GM12878 (cell line): ENCODE measurements around the gene SIM1. TPM values are rescaled to one million over a fixed set of nuclear protein-coding genes. Genes with fewer than 3 reads are reported as not detected.

Experiments used
- ATAC-seq: fragments of 200-7000 bp; cut with Tn5 transposase; 3 replicates; pipeline ENCODE4 v1.9.1; 2020; ENCODE audit warnings: mild to moderate bottlenecking, moderate library complexity
- BruUV-seq: library from RNA; stranded (reverse); fragments of 400-500 nt; replicated peaks from 2 replicates; lab custom pipeline; 2021; lab: Mats Ljungman, UMichigan
- CTCF ChIA-PET: fragments of 300-600 bp; sonication (Branson Sonifier 250); formaldehyde crosslinking; extraction: SDS; loops from one replicate; lab custom pipeline; 2021; ENCODE audit warnings: inconsistent platforms; lab: Yijun Ruan, JAX
- POLR2A ChIA-PET: fragments of 350-600 bp; formaldehyde crosslinking; extraction: SDS; loops from one replicate; lab custom pipeline; 2021; ENCODE audit warnings: inconsistent platforms; lab: Charles Lee
- RAD21 ChIA-PET: fragments of 300-600 bp; sonication (Branson Sonifier 250); formaldehyde crosslinking; loops from one replicate; lab custom pipeline; 2023; ENCODE audit warnings: antibody characterized with exemption; ENCODE audit not compliant: unreplicated experiment; lab: Charles Lee
- SMC1A ChIA-PET: fragments of 300-600 bp; sonication (Branson Sonifier 250); formaldehyde crosslinking; loops from one replicate; lab custom pipeline; 2023; ENCODE audit not compliant: unreplicated experiment, uncharacterized antibody; lab: Charles Lee
- DNase-seq: peaks from one replicate; pipeline ENCODE4 v3.0.0-alpha.2; 2011; ENCODE audit warnings: low read depth, low spot score
- FAIRE-seq: peaks from 3 replicates; lab custom pipeline; 2011; peaks lifted over from hg19 to GRCh38; lab: Jason Lieb, UNC
- H2AFZ ChIP-seq: 2 replicates; pipeline ENCODE4 v1.6.0; 2011; ENCODE audit warnings: low read depth, low read length, control low read depth; ENCODE audit not compliant: control insufficient read depth
- H3K27ac ChIP-seq: 2 replicates; pipeline ENCODE4 v1.5.1; 2011; ENCODE audit warnings: control low read depth; ENCODE audit not compliant: control insufficient read depth, insufficient read depth
- H3K27me3 ChIP-seq, 2 experiments: replicated peaks in 1 of 2; 2 replicates each; pipeline versions ENCODE4 v1.6.0 to v1.6.1; 2011; ENCODE audit warnings: low read length in 1 of 2; ENCODE audit not compliant: control insufficient read depth in 2 of 2, insufficient read depth in 2 of 2
- H3K36me3 ChIP-seq, 2 experiments: 2 replicates each; pipeline ENCODE4 v1.5.1; 2011; ENCODE audit warnings: low read length in 1 of 2; ENCODE audit not compliant: control insufficient read depth in 2 of 2, insufficient read depth in 2 of 2
- H3K4me1 ChIP-seq: 2 replicates; pipeline ENCODE4 v1.6.1; 2011; ENCODE audit warnings: mild to moderate bottlenecking, low read length, moderate library complexity, mixed read lengths; ENCODE audit not compliant: control insufficient read depth, insufficient read depth
- H3K4me2 ChIP-seq: 2 replicates; pipeline ENCODE4 v1.6.0; 2011; ENCODE audit warnings: control low read depth; ENCODE audit not compliant: control insufficient read depth, insufficient read depth
- H3K4me3 ChIP-seq: fragments of 200-600 bp; sonication (generic); 2 replicates; pipeline ENCODE4 v1.5.1; 2016
- H3K79me2 ChIP-seq: 2 replicates; pipeline ENCODE4 v1.6.0; 2011; ENCODE audit warnings: low read length; ENCODE audit not compliant: control insufficient read depth, insufficient read depth
- H3K9ac ChIP-seq: 2 replicates; pipeline ENCODE4 v1.8.0; 2011; ENCODE audit warnings: low read length, control low read depth, mixed read lengths; ENCODE audit not compliant: control insufficient read depth, insufficient read depth
- H3K9me3 ChIP-seq: replicated peaks from 3 replicates; pipeline ENCODE4 v1.5.1; 2011; ENCODE audit warnings: mild to moderate bottlenecking, low read length; ENCODE audit not compliant: control insufficient read depth, insufficient read depth
- H4K20me1 ChIP-seq: 2 replicates; pipeline ENCODE4 v1.6.0; 2011; ENCODE audit not compliant: control insufficient read depth, insufficient read depth
- CREB1 ChIP-seq: IDR thresholded peaks from 2 replicates; pipeline ENCODE4 v1.6.1; 2012; ENCODE audit warnings: low read depth, mild to moderate bottlenecking, inconsistent platforms
- DPF2 ChIP-seq: fragments of 450-650 bp; IDR thresholded peaks from 2 replicates; pipeline ENCODE4 v1.6.1; 2017; ENCODE audit warnings: mild to moderate bottlenecking
- E2F4 ChIP-seq: IDR thresholded peaks from 2 replicates; pipeline ENCODE4 v1.6.1; 2012; ENCODE audit warnings: low read depth, low read length, improper control_type of control experiment
- GABPA ChIP-seq: IDR thresholded peaks from 2 replicates; pipeline ENCODE4 v1.6.1; 2014; ENCODE audit warnings: antibody characterized with exemption, low read depth, mild to moderate bottlenecking, inconsistent platforms
- HDGF ChIP-seq: fragments of 450-650 bp; IDR thresholded peaks from 2 replicates; pipeline ENCODE4 v1.6.1; 2016; ENCODE audit warnings: antibody characterized with exemption
- KAT2A ChIP-seq: conservative IDR thresholded peaks from 2 replicates; pipeline ENCODE4 v1.6.1; 2011; ENCODE audit warnings: low read depth, low read length; ENCODE audit not compliant: control insufficient read depth
- MEF2A ChIP-seq: IDR thresholded peaks from 2 replicates; pipeline ENCODE4 v1.6.1; 2011; ENCODE audit warnings: low read depth, mild to moderate bottlenecking, low read length, moderate library complexity; ENCODE audit not compliant: insufficient read depth
- NR2C2 ChIP-seq: IDR thresholded peaks from 2 replicates; pipeline ENCODE4 v1.6.1; 2011; ENCODE audit warnings: borderline replicate concordance, low read depth; ENCODE audit not compliant: control insufficient read depth, insufficient read length
- RUNX3 ChIP-seq: IDR thresholded peaks from 2 replicates; pipeline ENCODE4 v1.6.1; 2012; ENCODE audit warnings: low read length, inconsistent platforms
- YY1 ChIP-seq: IDR thresholded peaks from 2 replicates; pipeline ENCODE4 v1.6.1; 2011; ENCODE audit warnings: low read depth, mild to moderate bottlenecking, low read length
- ZNF687 ChIP-seq: fragments of 450-650 bp; IDR thresholded peaks from 2 replicates; pipeline ENCODE4 v1.6.1; 2017; ENCODE audit warnings: mild to moderate bottlenecking, moderate library complexity
- WGBS: methylation state at CpG from one replicate; pipeline ENCODE4 v1.1.6; 2016; ENCODE audit warnings: low lambda C conversion rate; ENCODE audit not compliant: insufficient replicate concordance, insufficient coverage; ENCODE audit errors: missing lambda C conversion rate; 5-methylcytosine and 5-hydroxymethylcytosine counted together
- in situ Hi-C: fragments of 300-500 bp; cut with MboI; formaldehyde crosslinking; loops from 9 replicates; pipeline ENCODE4 v1.14.3; 2018; ENCODE audit warnings: mixed read lengths
- intact Hi-C: fragments of 100-400 bp; cut with micrococcal nuclease; formaldehyde crosslinking; loops from one replicate; pipeline ENCODE4 v1.14.2; 2022; ENCODE audit not compliant: unreplicated experiment
- polyA plus RNA-seq, 11 experiments: library from polyadenylated mRNA; depleted of rRNA in 4 of 11; unstranded in 6 of 11; stranded (reverse) in 5 of 11; fragments of >200 nt; fragmentation: Nextera tagmentation in 4 of 11; fragmentation: Illumina TruSeq in 1 of 11; extraction: Ambion mirVana in 4 of 11; extraction: Trizol in 1 of 11; gene quantifications; 1 replicate in 1 of 11; 2 replicates in 10 of 11; pipeline versions ENCODE4 v1.2.1 to v1.2.3, GENCODE V29; 2011 to 2016; ENCODE audit warnings: inconsistent platforms in 2 of 11, missing spikeins in 2 of 11, low read depth in 1 of 11
- total RNA-seq, 4 experiments: library from RNA; depleted of rRNA in 3 of 4; stranded (reverse); fragments of >200 nt in 3 of 4; fragmentation: Illumina TruSeq in 1 of 4; extraction: Trizol in 1 of 4; gene quantifications; 2 replicates each; pipeline versions ENCODE4 v1.2.1 to v1.2.3, GENCODE V29; 2013 to 2021
- TF ChIP-seq, protein P1 (sequence below): fragments of 450-650 bp; IDR thresholded peaks from 2 replicates; pipeline ENCODE4 v1.6.1; 2017; ENCODE audit warnings: low read depth, mild to moderate bottlenecking, moderate library complexity
- TF ChIP-seq, protein P2 (sequence below): IDR thresholded peaks from 2 replicates; pipeline ENCODE4 v1.6.1; 2011; ENCODE audit warnings: mild to moderate bottlenecking, low read depth, low read length, moderate library complexity; ENCODE audit not compliant: insufficient replicate concordance

The SIM1 gene
- total and polyA plus RNA-seq, 10 of the 15 experiments (the other 5 are each of a cell fraction or from before 2014, with no cell fraction given) = not detected

DNA sequence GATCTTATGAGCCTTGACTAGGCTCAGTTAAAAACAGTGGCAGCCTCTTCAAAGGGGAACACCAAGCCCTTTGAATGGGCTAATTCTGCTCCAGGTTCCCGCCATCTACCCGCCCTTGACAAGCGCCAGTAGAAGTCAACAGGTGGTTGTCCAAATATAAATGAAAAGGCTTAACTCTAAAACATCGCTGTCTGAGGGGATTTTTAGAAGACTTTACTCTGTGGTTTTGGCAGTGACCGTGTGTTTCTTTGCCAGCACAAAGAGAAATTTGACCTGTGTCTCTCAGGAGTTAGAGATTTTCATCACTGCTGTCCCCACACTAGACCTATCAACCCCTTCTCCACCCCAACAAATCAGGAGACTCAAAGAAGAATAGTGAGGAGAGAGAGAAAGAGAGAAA is 19.8 kb upstream of the SIM1 start:
- 0 out of 2 replicates have a peak, but pooled peaks have one; percentile 46 for TF ChIP-seq E2F4
- no peak for TF ChIP-seq HDGF
- 0 out of 2 replicates have a peak, but pooled peaks have one; percentile 37 for TF ChIP-seq DPF2
- TF ChIP-seq CREB1 = no peak
- TF ChIP-seq GABPA = no peak
- no peak for TF ChIP-seq KAT2A
- TF ChIP-seq, protein P1, sequence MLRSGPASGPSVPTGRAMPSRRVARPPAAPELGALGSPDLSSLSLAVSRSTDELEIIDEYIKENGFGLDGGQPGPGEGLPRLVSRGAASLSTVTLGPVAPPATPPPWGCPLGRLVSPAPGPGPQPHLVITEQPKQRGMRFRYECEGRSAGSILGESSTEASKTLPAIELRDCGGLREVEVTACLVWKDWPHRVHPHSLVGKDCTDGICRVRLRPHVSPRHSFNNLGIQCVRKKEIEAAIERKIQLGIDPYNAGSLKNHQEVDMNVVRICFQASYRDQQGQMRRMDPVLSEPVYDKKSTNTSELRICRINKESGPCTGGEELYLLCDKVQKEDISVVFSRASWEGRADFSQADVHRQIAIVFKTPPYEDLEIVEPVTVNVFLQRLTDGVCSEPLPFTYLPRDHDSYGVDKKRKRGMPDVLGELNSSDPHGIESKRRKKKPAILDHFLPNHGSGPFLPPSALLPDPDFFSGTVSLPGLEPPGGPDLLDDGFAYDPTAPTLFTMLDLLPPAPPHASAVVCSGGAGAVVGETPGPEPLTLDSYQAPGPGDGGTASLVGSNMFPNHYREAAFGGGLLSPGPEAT = 0 out of 2 replicates have a peak, but pooled peaks have one; percentile 45
- TF ChIP-seq MEF2A = 0 out of 2 replicates have a peak, but pooled peaks have one; percentile 25
- TF ChIP-seq, protein P2, sequence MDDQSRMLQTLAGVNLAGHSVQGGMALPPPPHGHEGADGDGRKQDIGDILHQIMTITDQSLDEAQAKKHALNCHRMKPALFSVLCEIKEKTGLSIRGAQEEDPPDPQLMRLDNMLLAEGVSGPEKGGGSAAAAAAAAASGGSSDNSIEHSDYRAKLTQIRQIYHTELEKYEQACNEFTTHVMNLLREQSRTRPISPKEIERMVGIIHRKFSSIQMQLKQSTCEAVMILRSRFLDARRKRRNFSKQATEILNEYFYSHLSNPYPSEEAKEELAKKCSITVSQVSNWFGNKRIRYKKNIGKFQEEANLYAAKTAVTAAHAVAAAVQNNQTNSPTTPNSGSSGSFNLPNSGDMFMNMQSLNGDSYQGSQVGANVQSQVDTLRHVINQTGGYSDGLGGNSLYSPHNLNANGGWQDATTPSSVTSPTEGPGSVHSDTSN = no peak
- 0 out of 2 replicates have a peak, but pooled peaks have one; percentile 15 for TF ChIP-seq YY1
- no peak for TF ChIP-seq ZNF687
- no peak for TF ChIP-seq NR2C2
- peak; percentile 76 for TF ChIP-seq RUNX3
- Histone ChIP-seq H3K27ac (no peak overlapping the region), H3K4me2 (peak overlapping the region; percentile 34), H3K9me3 (no peaks in the 10 kb centered on the region), H3K79me2 (no peaks in the 10 kb centered on the region), H2AFZ (peak overlapping the region; percentile 49), H4K20me1 (no peaks in the 10 kb centered on the region), H3K36me3 (no peaks in the 10 kb centered on the region), H3K9ac (no peak overlapping the region), H3K27me3 (no peaks in the 10 kb centered on the region), H3K4me1 (no peaks in the 10 kb centered on the region), H3K4me3 (no peak overlapping the region; the same call in 1 of the 2 replicates)
- intact Hi-C loops (no loop called here), in situ Hi-C loops (loop anchor here (5.0 kb wide), 1 partner anchor 482 kb away; no protein-coding TSS in a partner anchor)
- WGBS = 0% methylated on average over 5 of the region's 5 CpGs
- ChIA-PET CTCF (no interaction called here), SMC1A (no interaction called here), RAD21 (no interaction called here), POLR2A (no interaction called here)
- ATAC-seq = peak; percentile 63
- no peak for FAIRE-seq
- no TSS peak for BruUV-seq
- peak; percentile 20 for DNase-seq
